ENCODE results near the gene LYST.
A peak's percentile ranks its signal among the peaks of the same experiment; 100 is the strongest.
"Not testable (repeated sequence)": the region's sequence is repeated elsewhere in the genome, so short reads cannot be mapped to it uniquely, and the experiment has no call there.

The LYST gene

DNA sequence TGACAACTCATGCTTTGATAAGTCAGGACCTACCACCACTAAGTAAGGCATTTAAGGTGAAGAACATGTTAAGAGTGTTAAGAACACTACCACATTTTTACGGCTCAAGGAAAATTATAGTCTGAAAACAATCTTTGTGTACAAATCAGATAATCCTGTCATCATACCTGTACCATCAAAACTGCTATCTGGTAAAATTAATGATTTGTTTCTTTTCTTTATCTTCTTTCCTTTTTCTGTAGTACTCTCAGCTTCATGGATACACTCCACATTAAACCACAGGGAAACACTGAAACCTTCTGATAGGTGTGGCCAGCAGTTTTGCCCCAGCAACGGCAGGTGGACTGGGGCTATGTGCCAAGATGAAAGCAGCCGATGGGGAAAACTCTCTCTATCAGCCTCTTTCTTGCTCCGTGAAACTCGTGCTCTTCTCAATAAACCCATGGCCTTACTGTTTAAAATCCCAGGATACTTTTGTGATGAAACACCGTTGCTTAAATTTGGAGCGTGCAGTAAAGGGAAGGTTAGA is 75.1 kb downstream of the LYST start:
- DNase-seq (ENCODE audit: low read depth) = no peak
- H3K4me3 ChIP-seq (ENCODE audit: control insufficient read depth, low read depth, low read length) = no peak overlapping the region
- TF ChIP-seq, protein P1, sequence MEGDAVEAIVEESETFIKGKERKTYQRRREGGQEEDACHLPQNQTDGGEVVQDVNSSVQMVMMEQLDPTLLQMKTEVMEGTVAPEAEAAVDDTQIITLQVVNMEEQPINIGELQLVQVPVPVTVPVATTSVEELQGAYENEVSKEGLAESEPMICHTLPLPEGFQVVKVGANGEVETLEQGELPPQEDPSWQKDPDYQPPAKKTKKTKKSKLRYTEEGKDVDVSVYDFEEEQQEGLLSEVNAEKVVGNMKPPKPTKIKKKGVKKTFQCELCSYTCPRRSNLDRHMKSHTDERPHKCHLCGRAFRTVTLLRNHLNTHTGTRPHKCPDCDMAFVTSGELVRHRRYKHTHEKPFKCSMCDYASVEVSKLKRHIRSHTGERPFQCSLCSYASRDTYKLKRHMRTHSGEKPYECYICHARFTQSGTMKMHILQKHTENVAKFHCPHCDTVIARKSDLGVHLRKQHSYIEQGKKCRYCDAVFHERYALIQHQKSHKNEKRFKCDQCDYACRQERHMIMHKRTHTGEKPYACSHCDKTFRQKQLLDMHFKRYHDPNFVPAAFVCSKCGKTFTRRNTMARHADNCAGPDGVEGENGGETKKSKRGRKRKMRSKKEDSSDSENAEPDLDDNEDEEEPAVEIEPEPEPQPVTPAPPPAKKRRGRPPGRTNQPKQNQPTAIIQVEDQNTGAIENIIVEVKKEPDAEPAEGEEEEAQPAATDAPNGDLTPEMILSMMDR (conservative IDR thresholded peaks at IDR 0.05; ENCODE audit: control insufficient read depth, insufficient read depth, low read depth, low read length) = no peak

DNA sequence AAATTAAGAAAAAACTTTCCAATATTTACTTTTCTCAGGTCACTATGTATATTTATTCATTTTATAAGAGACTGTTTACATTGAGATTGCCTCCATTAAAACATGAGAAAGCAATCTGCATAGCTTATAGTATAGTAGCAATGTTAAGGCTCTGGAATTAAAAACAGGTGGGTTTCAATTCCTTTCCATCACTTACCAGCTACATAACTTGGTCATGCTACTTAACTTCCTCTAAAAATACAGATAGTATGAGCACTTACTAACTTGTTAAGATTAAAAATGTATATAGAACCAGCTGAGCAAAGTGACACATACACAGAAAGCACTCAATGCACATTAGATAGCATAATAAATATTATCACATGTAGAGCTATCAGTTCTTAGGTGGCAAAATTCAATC is 76.6 kb downstream of the LYST start:
- no peak overlapping the region for H3K4me3 ChIP-seq (ENCODE audit: control insufficient read depth, low read depth, low read length)
- DNase-seq (ENCODE audit: low read depth) = no peak
- TF ChIP-seq, protein P1 (conservative IDR thresholded peaks at IDR 0.05; ENCODE audit: control insufficient read depth, insufficient read depth, low read depth, low read length) = no peak

DNA sequence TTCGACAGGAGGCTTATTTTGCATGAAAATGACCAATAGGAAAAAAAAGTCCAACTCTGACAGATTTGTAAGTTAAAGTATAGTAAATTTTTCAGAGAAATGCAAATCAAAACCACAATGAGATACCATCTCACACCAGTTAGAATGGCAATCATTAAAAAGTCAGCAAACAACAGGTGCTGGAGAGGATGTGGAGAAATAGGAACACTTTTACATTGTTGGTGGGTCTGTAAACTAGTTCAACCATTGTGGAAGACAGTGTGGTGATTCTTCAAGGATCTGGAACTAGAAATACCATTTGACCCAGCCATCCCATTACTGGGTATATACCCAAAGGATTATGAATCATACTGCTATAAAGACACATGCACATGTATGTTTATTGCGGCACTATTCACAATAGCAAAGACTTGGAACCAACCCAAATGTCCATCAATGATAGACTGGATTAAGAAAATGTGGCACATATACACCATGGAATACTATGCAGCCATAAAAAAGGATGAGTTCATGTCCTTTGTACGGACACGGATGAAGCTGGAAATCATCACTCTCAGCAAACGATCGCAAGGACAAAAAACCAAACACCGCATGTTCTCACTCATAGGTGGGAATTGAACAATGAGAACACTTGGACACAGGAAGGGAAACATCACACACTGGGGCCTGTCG is 80.3 kb downstream of the LYST start:
- DNase-seq (ENCODE audit: low read depth); H3K4me3 ChIP-seq (ENCODE audit: control insufficient read depth, low read depth, low read length): not testable (repeated sequence)

DNA sequence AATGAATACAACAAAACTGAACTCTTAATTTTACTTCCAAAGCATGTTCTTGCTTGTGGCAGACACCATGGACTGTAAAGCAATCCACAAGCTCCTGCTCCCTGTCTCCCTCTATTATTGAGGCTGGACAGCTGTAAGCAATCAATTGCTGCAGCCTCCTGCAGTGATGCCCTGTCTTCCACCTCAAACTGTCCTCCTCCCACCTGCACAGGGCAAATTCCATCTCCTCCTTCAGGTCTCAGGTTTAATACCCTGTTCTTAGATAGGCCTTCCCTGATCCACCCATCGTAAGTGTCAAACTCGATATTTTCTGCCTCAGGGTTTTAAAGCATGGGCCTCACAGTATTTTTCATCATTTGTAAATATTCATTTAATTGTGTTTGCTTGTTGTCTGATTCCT is 81.8 kb downstream of the LYST start:
- no peak for DNase-seq (ENCODE audit: low read depth)
- H3K4me3 ChIP-seq (ENCODE audit: control insufficient read depth, low read depth, low read length) = no peak overlapping the region
- TF ChIP-seq, protein P1 (conservative IDR thresholded peaks at IDR 0.05; ENCODE audit: control insufficient read depth, insufficient read depth, low read depth, low read length) = no peak

DNA sequence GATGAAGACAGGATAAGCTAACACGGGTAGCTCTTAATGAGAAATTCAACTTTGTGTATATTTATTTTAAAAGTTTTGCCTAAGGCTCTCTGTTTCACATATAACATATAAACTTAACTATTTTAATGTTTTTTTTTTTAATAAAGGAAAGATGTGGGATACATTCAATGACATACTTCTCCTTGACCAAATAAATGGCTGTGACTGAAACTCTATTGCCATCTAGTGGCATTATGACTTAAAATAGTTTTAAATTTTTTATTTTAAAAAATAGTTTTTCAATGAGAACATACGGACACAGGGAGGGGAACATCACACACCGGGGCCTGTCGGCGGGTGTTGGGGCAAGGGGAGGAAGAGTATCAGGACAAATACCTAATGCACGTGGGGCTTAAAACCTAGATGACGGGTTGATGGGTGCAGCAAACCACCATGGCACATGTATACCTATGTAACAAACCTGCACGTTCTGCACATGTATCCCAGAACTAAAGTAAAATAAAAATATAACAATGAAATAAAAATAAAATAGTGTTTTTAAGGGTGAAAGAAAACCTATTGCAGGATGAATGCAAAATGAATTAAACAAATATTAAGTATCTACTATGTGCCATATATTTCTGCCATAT is 83.4 kb downstream of the LYST start:
- DNase-seq (ENCODE audit: low read depth) = peak; percentile 66
- no peak overlapping the region for H3K4me3 ChIP-seq (ENCODE audit: control insufficient read depth, low read depth, low read length)
- TF ChIP-seq, protein P1 (conservative IDR thresholded peaks at IDR 0.05; ENCODE audit: control insufficient read depth, insufficient read depth, low read depth, low read length) = peak; percentile 55

DNA sequence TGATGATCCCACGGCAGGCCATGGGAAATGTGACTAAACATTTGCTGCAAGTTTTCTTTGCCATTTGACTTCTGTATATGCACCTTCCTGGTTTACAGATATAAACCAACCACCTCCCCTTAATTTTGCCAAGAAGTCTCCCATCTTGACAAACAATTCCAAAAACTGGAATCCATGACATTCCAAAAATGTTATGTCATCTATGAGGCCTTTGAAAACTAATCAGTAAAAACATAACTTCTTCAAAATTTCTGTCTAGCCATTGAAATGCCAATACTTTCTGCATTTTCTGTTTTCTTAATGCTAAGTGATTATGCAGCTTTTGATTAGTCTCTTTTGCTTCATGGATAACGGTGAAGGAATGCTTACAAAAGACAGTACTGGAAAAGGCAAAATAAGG is 84.1 kb downstream of the LYST start:
- TF ChIP-seq, protein P1 (conservative IDR thresholded peaks at IDR 0.05; ENCODE audit: control insufficient read depth, insufficient read depth, low read depth, low read length) = no peak
- no peak overlapping the region for H3K4me3 ChIP-seq (ENCODE audit: control insufficient read depth, low read depth, low read length)
- no peak for DNase-seq (ENCODE audit: low read depth)

DNA sequence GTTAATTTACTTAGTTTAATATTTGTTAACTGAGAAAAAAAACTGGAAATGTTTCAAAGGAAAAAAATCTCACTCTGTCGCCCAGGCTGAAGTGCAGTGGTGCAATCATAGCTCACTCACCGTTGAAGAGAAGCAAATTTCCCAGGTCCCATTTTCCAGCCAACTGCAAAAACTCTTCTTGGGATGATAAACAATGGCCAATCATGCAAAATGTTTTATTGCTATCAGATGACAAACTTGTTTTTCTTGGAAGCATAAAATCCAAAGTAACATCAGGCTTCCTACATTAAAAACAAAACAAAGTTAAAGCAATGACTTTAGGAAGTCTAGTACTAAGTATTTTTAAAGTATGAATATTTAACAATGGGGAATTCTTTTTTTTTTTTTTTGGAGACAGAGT is 84.9 kb downstream of the LYST start:
- peak; percentile 33 for DNase-seq (ENCODE audit: low read depth)
- TF ChIP-seq, protein P1 (conservative IDR thresholded peaks at IDR 0.05; ENCODE audit: control insufficient read depth, insufficient read depth, low read depth, low read length) = no peak
- H3K4me3 ChIP-seq (ENCODE audit: control insufficient read depth, low read depth, low read length) = no peak overlapping the region

Measured in fibroblast of mammary gland (primary cell).